PC-9 (cell line): ENCODE data around the gene PCDH12. TPM values are rescaled to one million over a fixed set of nuclear protein-coding genes. Genes with fewer than 3 reads are reported as not detected.

Experiments
- BruUV-seq: library from RNA; stranded (reverse); fragments of 400-500 nt; replicated peaks from 2 replicates; lab custom pipeline; 2021; lab: Mats Ljungman, UMichigan
- CTCF ChIA-PET: fragments of 300-600 bp; sonication (Branson Sonifier 250); formaldehyde crosslinking; loops from one replicate; lab custom pipeline; 2022; ENCODE audit warnings: antibody characterized with exemption; lab: Charles Lee
- POLR2A ChIA-PET: fragments of 300-600 bp; sonication (Branson Sonifier 250); formaldehyde crosslinking; loops from one replicate; lab custom pipeline; 2022; ENCODE audit warnings: antibody characterized with exemption; ENCODE audit not compliant: unreplicated experiment; lab: Charles Lee
- DNase-seq, 2 experiments: peaks; one replicate each; pipeline versions ENCODE4 v3.0.0 to v3.0.0-alpha.2; 2015 to 2022; ENCODE audit warnings: mixed read lengths in 1 of 2
- H2AFZ ChIP-seq: fragments of 200-600 bp; sonication (generic); 2 replicates; pipeline ENCODE4 v1.8.1; 2017; ENCODE audit warnings: antibody characterized with exemption
- H3F3A ChIP-seq: fragments of 200-600 bp; sonication (generic); 2 replicates; pipeline ENCODE4 v1.8.1; 2017; ENCODE audit warnings: antibody characterized with exemption, mild to moderate bottlenecking, low read depth; ENCODE audit not compliant: insufficient read depth
- H3K27ac ChIP-seq: fragments of 200-600 bp; sonication (generic); 2 replicates; pipeline ENCODE4 v1.6.1; 2016; ENCODE audit warnings: mixed run types
- H3K27me3 ChIP-seq: fragments of 200-600 bp; sonication (generic); 2 replicates; pipeline ENCODE4 v1.6.1; 2016; ENCODE audit warnings: low read depth, mixed run types; ENCODE audit not compliant: insufficient read depth
- H3K36me3 ChIP-seq: fragments of 200-600 bp; sonication (generic); 2 replicates; pipeline ENCODE4 v1.6.1; 2016; ENCODE audit warnings: low read depth, mixed run types
- H3K4me1 ChIP-seq: fragments of 200-600 bp; sonication (generic); replicated peaks from 2 replicates; pipeline ENCODE4 v1.6.1; 2016; ENCODE audit warnings: mixed run types; ENCODE audit not compliant: insufficient read depth
- H3K4me2 ChIP-seq: fragments of 200-600 bp; sonication (generic); 2 replicates; pipeline ENCODE4 v1.6.1; 2017; ENCODE audit warnings: mixed run types
- H3K4me3 ChIP-seq: fragments of 200-600 bp; sonication (generic); 2 replicates; pipeline ENCODE4 v1.6.1; 2016; ENCODE audit warnings: mixed run types
- H3K79me2 ChIP-seq: fragments of 200-600 bp; sonication (generic); 2 replicates; pipeline ENCODE4 v1.6.1; 2017; ENCODE audit warnings: low read depth, mixed run types
- H3K9me2 ChIP-seq: fragments of 200-600 bp; sonication (generic); 2 replicates; pipeline ENCODE4 v1.8.1; 2017; ENCODE audit warnings: mild to moderate bottlenecking; ENCODE audit not compliant: insufficient read depth
- H3K9me3 ChIP-seq: fragments of 200-600 bp; sonication (generic); 2 replicates; pipeline ENCODE4 v1.8.1; 2016; ENCODE audit warnings: low read depth; ENCODE audit not compliant: insufficient read depth
- H4K20me1 ChIP-seq: fragments of 200-600 bp; sonication (generic); 2 replicates; pipeline ENCODE4 v1.8.1; 2017; ENCODE audit not compliant: insufficient read depth
- EZH2 ChIP-seq: fragments of 200-600 bp; sonication (generic); IDR thresholded peaks from 2 replicates; pipeline ENCODE4 v1.8.0; 2017; ENCODE audit warnings: antibody characterized with exemption, low read depth
- intact Hi-C: fragments of 100-400 bp; cut with micrococcal nuclease; formaldehyde crosslinking; loops from one replicate; pipeline ENCODE4 v1.10.0; 2022; ENCODE audit not compliant: unreplicated experiment
- total RNA-seq: library from RNA; stranded (reverse); gene quantifications from 2 replicates; pipeline ENCODE4 v1.2.3, GENCODE V29; 2021
- TF ChIP-seq, protein P1 (sequence below): fragments of 200-600 bp; sonication (generic); conservative IDR thresholded peaks from 2 replicates; pipeline ENCODE4 v1.6.1; 2017; ENCODE audit warnings: mixed run types, antibody characterized with exemption, mild to moderate bottlenecking, moderate library complexity

Gene PCDH12
- total RNA-seq, 1 experiment from 2014 or later: not detected

DNA sequence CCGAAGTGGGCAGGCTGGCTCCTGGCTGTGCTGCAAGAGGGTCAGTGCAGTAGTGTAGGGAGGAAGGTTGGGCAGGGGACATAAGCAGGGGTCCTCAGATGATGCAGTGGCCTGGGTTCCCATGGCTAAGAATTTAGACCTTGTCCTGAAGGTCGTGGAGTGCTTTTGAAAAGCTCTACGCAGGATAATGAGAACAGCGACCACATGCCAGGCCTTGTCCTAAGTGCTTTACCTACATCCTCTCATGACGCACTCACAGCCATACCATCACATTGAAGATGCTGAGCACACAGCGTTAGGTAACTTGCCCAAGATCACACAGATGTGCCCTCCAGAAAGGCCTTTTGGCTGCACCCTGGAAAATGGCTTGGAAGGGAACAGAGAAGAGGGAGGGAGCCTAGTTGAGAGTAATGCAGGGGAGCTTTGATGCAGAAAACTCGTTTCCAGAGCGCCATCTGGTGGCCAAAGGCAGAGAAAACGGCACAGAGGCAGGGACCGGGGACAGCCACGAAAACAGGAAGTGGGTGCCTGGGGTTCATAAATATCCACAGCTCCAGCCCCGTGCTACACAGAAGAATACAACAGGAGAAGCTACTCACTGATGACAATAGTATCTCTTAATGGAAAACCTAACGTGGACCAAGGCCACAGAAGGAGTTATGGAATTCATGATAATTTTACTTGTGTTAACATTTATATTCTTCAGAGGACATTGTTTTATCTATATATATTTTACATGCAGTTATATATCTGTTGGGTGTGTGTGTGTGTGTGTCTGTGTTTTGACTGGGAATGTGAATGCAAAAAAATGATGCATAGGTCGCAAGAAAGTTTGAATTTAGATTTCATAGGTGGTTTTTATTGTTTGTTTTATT lies 2.7 kb upstream of the PCDH12 start:
- Histone ChIP-seq H3K4me2 (peak overlapping the region; percentile 59), H3K4me3 (no peak overlapping the region), H3K36me3 (no peaks in the 10 kb centered on the region), H3K4me1 (peaks cover 11% of the 10 kb centered on the region), H3F3A (no peaks in the 10 kb centered on the region; the same call in 1 of the 2 replicates), H3K79me2 (no peaks in the 10 kb centered on the region), H3K9me2 (no peaks in the 10 kb centered on the region), H4K20me1 (no peaks in the 10 kb centered on the region), H3K27me3 (no peaks in the 10 kb centered on the region), H2AFZ (no peak overlapping the region), H3K27ac (no peak overlapping the region), H3K9me3 (no peaks in the 10 kb centered on the region)
- ChIA-PET CTCF (interaction anchor here (0.6 to 2.3 kb wide), 10 partner anchors 9 to 956 kb away, joined by 3 to 26 read pairs (median 8); partner anchors contain the start of gene RNF14), POLR2A (interaction anchor here (0.6 to 0.7 kb wide), 2 partner anchors 9 to 83 kb away, joined by 3 to 4 read pairs; no protein-coding TSS in a partner anchor)
- DNase-seq: peak; percentile 69 to 83
- intact Hi-C loops: loop anchor here (1.0 to 10.0 kb wide), 8 partner anchors 72 to 366 kb away; no protein-coding TSS in a partner anchor
- no peak for TF ChIP-seq EZH2
- TF ChIP-seq, protein P1, sequence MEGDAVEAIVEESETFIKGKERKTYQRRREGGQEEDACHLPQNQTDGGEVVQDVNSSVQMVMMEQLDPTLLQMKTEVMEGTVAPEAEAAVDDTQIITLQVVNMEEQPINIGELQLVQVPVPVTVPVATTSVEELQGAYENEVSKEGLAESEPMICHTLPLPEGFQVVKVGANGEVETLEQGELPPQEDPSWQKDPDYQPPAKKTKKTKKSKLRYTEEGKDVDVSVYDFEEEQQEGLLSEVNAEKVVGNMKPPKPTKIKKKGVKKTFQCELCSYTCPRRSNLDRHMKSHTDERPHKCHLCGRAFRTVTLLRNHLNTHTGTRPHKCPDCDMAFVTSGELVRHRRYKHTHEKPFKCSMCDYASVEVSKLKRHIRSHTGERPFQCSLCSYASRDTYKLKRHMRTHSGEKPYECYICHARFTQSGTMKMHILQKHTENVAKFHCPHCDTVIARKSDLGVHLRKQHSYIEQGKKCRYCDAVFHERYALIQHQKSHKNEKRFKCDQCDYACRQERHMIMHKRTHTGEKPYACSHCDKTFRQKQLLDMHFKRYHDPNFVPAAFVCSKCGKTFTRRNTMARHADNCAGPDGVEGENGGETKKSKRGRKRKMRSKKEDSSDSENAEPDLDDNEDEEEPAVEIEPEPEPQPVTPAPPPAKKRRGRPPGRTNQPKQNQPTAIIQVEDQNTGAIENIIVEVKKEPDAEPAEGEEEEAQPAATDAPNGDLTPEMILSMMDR: peak; percentile 90
- BruUV-seq: no TSS peak

DNA sequence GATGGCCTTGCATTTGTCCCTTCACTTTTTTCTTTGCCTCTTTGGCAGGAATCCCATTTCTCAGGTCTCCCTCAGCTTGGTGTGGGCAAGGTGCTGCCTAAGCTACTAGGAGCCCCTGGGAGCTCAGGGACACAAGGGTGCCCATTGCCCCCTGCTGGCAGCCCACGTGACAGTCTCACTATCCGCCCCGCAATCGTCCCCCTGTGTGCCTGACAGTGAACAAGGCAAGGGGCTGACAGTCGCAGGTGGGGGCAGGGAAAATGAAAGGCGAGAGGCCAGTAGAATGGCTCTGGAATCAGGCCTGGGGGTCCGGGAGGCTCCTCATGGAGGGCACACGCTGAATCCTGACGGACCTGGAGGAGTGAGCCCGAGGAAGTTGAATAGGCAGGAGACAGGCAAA lies 2.0 kb upstream of the PCDH12 start:
- no TSS peak for BruUV-seq

More for the DNA sequence above, 2.0 kb upstream of the PCDH12 start:
- Histone ChIP-seq H2AFZ (no peak overlapping the region), H3K9me2 (no peaks in the 10 kb centered on the region), H3K36me3 (no peaks in the 10 kb centered on the region), H3K4me3 (no peak overlapping the region), H3K27me3 (no peaks in the 10 kb centered on the region), H3K27ac (no peak overlapping the region), H4K20me1 (no peaks in the 10 kb centered on the region), H3K79me2 (no peaks in the 10 kb centered on the region), H3F3A (no peaks in the 10 kb centered on the region; the same call in 1 of the 2 replicates), H3K9me3 (no peaks in the 10 kb centered on the region), H3K4me2 (no peak overlapping the region), H3K4me1 (peaks cover 11% of the 10 kb centered on the region)
- TF ChIP-seq EZH2: no peak
- TF ChIP-seq, protein P1: no peak
- no peak for DNase-seq
- intact Hi-C loops: loop anchor here (1.0 to 10.0 kb wide), 8 partner anchors 71 to 365 kb away; no protein-coding TSS in a partner anchor
- CTCF ChIA-PET: interaction anchor here (0.6 to 2.3 kb wide), 9 partner anchors 9 to 955 kb away, joined by 3 to 26 read pairs (median 3); partner anchors contain the start of genes DELE1 and RNF14
- POLR2A ChIA-PET: no interaction called here
